HEK293 (cell line): ENCODE measurements around the gene DFFA.
A peak's percentile ranks its signal among the peaks of the same experiment; 100 is the strongest.

Experiments used
- GFI1B ChIP-seq: fragments of 450-650 bp; formaldehyde crosslinking; IDR thresholded peaks from 2 replicates; pipeline ENCODE4 v1.5.1; 2016; ENCODE audit warnings: missing biosample characterization, missing genetic modification characterization
- HOXD13 ChIP-seq: sonication (generic); formaldehyde crosslinking; IDR thresholded peaks from 2 replicates; pipeline ENCODE4 v1.8.0; 2022; ENCODE audit warnings: missing genetic modification reagents, borderline replicate concordance
- KLF10 ChIP-seq: fragments of 450-650 bp; IDR thresholded peaks from 2 replicates; pipeline ENCODE4 v1.5.1; 2018; ENCODE audit warnings: missing biosample characterization, mild to moderate bottlenecking, missing genetic modification characterization
- MZF1 ChIP-seq: fragments of 450-650 bp; formaldehyde crosslinking; IDR thresholded peaks from 2 replicates; pipeline ENCODE4 v1.5.1; 2017; ENCODE audit warnings: missing biosample characterization, missing genetic modification characterization, borderline replicate concordance
- OSR2 ChIP-seq: fragments of 450-650 bp; formaldehyde crosslinking; IDR thresholded peaks from 2 replicates; pipeline ENCODE4 v1.5.1; 2016; ENCODE audit warnings: missing biosample characterization, missing genetic modification characterization
- RBAK ChIP-seq: fragments of 450-650 bp; formaldehyde crosslinking; IDR thresholded peaks from 2 replicates; pipeline ENCODE4 v1.5.1; 2016; ENCODE audit warnings: missing biosample characterization, missing genetic modification characterization
- SCRT2 ChIP-seq: fragments of 450-650 bp; formaldehyde crosslinking; IDR thresholded peaks from 2 replicates; pipeline ENCODE4 v1.5.1; 2016; ENCODE audit warnings: missing biosample characterization, missing genetic modification characterization
- ZBTB20 ChIP-seq: fragments of 450-650 bp; formaldehyde crosslinking; IDR thresholded peaks from 2 replicates; pipeline ENCODE4 v1.5.1; 2016; ENCODE audit warnings: missing biosample characterization, missing genetic modification characterization
- ZFP3 ChIP-seq: fragments of 450-650 bp; formaldehyde crosslinking; IDR thresholded peaks from 2 replicates; pipeline ENCODE4 v1.5.1; 2016; ENCODE audit warnings: low read depth, missing biosample characterization, missing genetic modification characterization
- ZNF138 ChIP-seq: fragments of 450-650 bp; formaldehyde crosslinking; IDR thresholded peaks from 2 replicates; pipeline ENCODE4 v1.5.1; 2016; ENCODE audit warnings: missing biosample characterization, missing genetic modification characterization, borderline replicate concordance
- ZNF221 ChIP-seq: fragments of 450-650 bp; formaldehyde crosslinking; IDR thresholded peaks from 2 replicates; pipeline ENCODE4 v1.5.1; 2017; ENCODE audit warnings: missing biosample characterization, missing genetic modification characterization, borderline replicate concordance
- ZNF302 ChIP-seq: fragments of 450-650 bp; formaldehyde crosslinking; IDR thresholded peaks from 2 replicates; pipeline ENCODE4 v1.5.1; 2016; ENCODE audit warnings: missing biosample characterization, missing genetic modification characterization, low read depth
- ZNF521 ChIP-seq: fragments of 450-650 bp; formaldehyde crosslinking; IDR thresholded peaks from 2 replicates; pipeline ENCODE4 v1.5.1; 2017; ENCODE audit warnings: missing biosample characterization, mild to moderate bottlenecking, missing genetic modification characterization
- ZNF626 ChIP-seq: fragments of 450-650 bp; sonication (Bioruptor Pico); formaldehyde crosslinking; IDR thresholded peaks from 2 replicates; pipeline ENCODE4 v1.5.1; 2018; ENCODE audit warnings: missing biosample characterization, missing genetic modification characterization, inconsistent platforms
- ZNF654 ChIP-seq: fragments of 450-650 bp; formaldehyde crosslinking; IDR thresholded peaks from 2 replicates; pipeline ENCODE4 v1.5.1; 2016; ENCODE audit warnings: low read depth, missing biosample characterization, missing genetic modification characterization
- ZNF658 ChIP-seq: fragments of 450-650 bp; formaldehyde crosslinking; IDR thresholded peaks from 2 replicates; pipeline ENCODE4; 2016; ENCODE audit warnings: missing biosample characterization, missing genetic modification characterization
- TF ChIP-seq, protein P1 (sequence below): sonication (generic); formaldehyde crosslinking; IDR thresholded peaks from 2 replicates; pipeline ENCODE4 v1.8.1; 2022; ENCODE audit warnings: mild to moderate bottlenecking, moderate library complexity, missing genetic modification reagents
- TF ChIP-seq, protein P2 (sequence below): fragments of 450-650 bp; formaldehyde crosslinking; IDR thresholded peaks from 2 replicates; pipeline ENCODE4 v1.5.1; 2017; ENCODE audit warnings: missing biosample characterization, missing genetic modification characterization
- TF ChIP-seq, protein P3 (sequence below): fragments of 450-650 bp; formaldehyde crosslinking; IDR thresholded peaks from 2 replicates; pipeline ENCODE4; 2016; ENCODE audit warnings: missing biosample characterization, missing genetic modification characterization
- TF ChIP-seq, protein P4 (sequence below): fragments of 450-650 bp; formaldehyde crosslinking; IDR thresholded peaks from 2 replicates; pipeline ENCODE4 v1.5.1; 2017; ENCODE audit warnings: missing biosample characterization, missing genetic modification characterization
- TF ChIP-seq, protein P5 (sequence below): fragments of 450-650 bp; formaldehyde crosslinking; IDR thresholded peaks from 2 replicates; pipeline ENCODE4 v1.5.1; 2016; ENCODE audit warnings: missing biosample characterization, missing genetic modification characterization
- TF ChIP-seq, protein P6 (sequence below): fragments of 450-650 bp; formaldehyde crosslinking; IDR thresholded peaks from 2 replicates; pipeline ENCODE4 v1.5.1; 2016; ENCODE audit warnings: missing biosample characterization, missing genetic modification characterization, borderline replicate concordance

Gene DFFA

DNA sequence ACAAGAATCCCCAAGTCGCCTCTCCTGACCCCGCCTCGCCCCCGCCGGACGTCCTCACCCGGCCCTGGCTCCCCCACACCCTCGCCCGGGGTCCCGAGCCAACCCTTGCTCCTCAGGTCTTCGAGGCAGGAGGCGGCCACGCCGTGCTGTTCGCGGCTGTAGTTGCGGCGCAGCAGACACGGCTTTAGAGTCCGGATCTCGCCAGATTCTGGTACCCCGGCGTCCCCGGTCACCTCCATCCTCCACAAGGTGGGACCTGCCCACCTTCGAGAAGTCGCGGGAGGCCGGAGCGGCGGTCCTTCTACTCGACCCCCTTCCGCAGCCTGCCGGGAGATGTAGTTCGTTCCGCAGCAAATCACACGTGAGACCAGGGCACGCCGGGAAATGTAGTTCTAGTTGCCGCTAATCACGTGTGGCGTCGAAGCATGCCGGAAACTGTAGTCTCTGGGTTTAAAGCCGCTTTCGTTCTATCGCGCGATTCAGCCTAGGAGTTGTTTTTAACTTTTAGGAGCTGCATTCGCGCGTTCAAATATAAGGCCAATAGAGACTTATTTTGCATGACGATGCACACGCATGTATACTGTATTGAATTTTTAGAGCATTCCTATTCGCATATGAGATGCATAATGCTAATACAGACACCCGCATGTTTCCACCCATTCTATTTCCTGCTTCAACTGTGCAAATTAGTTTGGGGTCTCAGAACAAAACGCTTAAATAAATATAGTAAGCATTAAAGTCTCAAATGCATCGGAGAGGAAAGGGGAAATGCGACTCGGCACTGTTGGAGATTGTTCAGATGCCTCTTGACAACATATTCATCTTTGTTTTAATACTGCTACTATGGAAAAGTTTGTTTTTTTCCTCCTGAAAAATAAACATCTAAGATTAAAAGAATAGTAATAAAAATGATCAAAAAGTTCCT, at the start of gene DFFA (continued):
- TF ChIP-seq ZNF302 (tag by site-specific recombination) (no peak), ZNF138 (tag by site-specific recombination) (no peak), RBAK (tag by site-specific recombination) (no peak), GFI1B (tag by site-specific recombination) (no peak), KLF10 (tag by site-specific recombination) (no peak), MZF1 (tag by site-specific recombination) (no peak), ZNF658 (tag by site-specific recombination) (no peak), HOXD13 (CRISPR knock-in tag) (no peak), ZNF521 (no peak), SCRT2 (tag by site-specific recombination) (0 out of 2 replicates have a peak, but pooled peaks have one; percentile 51), ZNF221 (tag by site-specific recombination) (no peak), ZNF654 (tag by site-specific recombination) (no peak), ZBTB20 (peak; percentile 95), ZNF626 (tag by site-specific recombination) (no peak), OSR2 (tag by site-specific recombination) (no peak), ZFP3 (tag by site-specific recombination) (no peak)
- TF ChIP-seq, protein P1, sequence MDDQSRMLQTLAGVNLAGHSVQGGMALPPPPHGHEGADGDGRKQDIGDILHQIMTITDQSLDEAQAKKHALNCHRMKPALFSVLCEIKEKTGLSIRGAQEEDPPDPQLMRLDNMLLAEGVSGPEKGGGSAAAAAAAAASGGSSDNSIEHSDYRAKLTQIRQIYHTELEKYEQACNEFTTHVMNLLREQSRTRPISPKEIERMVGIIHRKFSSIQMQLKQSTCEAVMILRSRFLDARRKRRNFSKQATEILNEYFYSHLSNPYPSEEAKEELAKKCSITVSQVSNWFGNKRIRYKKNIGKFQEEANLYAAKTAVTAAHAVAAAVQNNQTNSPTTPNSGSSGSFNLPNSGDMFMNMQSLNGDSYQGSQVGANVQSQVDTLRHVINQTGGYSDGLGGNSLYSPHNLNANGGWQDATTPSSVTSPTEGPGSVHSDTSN (CRISPR knock-in tag), result 0 out of 2 replicates have a peak, but pooled peaks have one; percentile 64
- TF ChIP-seq, protein P2, sequence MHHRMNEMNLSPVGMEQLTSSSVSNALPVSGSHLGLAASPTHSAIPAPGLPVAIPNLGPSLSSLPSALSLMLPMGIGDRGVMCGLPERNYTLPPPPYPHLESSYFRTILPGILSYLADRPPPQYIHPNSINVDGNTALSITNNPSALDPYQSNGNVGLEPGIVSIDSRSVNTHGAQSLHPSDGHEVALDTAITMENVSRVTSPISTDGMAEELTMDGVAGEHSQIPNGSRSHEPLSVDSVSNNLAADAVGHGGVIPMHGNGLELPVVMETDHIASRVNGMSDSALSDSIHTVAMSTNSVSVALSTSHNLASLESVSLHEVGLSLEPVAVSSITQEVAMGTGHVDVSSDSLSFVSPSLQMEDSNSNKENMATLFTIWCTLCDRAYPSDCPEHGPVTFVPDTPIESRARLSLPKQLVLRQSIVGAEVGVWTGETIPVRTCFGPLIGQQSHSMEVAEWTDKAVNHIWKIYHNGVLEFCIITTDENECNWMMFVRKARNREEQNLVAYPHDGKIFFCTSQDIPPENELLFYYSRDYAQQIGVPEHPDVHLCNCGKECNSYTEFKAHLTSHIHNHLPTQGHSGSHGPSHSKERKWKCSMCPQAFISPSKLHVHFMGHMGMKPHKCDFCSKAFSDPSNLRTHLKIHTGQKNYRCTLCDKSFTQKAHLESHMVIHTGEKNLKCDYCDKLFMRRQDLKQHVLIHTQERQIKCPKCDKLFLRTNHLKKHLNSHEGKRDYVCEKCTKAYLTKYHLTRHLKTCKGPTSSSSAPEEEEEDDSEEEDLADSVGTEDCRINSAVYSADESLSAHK (tag by site-specific recombination), result peak; percentile 45; the same call in 1 of the 2 replicates
- TF ChIP-seq, protein P3, sequence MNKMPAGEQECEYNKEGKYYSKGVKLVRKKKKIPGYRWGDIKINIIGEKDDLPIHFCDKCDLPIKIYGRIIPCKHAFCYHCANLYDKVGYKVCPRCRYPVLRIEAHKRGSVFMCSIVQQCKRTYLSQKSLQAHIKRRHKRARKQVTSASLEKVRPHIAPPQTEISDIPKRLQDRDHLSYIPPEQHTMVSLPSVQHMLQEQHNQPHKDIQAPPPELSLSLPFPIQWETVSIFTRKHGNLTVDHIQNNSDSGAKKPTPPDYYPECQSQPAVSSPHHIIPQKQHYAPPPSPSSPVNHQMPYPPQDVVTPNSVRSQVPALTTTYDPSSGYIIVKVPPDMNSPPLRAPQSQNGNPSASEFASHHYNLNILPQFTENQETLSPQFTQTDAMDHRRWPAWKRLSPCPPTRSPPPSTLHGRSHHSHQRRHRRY (tag by site-specific recombination), result no peak
- TF ChIP-seq, protein P4, sequence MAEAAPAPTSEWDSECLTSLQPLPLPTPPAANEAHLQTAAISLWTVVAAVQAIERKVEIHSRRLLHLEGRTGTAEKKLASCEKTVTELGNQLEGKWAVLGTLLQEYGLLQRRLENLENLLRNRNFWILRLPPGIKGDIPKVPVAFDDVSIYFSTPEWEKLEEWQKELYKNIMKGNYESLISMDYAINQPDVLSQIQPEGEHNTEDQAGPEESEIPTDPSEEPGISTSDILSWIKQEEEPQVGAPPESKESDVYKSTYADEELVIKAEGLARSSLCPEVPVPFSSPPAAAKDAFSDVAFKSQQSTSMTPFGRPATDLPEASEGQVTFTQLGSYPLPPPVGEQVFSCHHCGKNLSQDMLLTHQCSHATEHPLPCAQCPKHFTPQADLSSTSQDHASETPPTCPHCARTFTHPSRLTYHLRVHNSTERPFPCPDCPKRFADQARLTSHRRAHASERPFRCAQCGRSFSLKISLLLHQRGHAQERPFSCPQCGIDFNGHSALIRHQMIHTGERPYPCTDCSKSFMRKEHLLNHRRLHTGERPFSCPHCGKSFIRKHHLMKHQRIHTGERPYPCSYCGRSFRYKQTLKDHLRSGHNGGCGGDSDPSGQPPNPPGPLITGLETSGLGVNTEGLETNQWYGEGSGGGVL (tag by site-specific recombination), result no peak
- TF ChIP-seq, protein P5, sequence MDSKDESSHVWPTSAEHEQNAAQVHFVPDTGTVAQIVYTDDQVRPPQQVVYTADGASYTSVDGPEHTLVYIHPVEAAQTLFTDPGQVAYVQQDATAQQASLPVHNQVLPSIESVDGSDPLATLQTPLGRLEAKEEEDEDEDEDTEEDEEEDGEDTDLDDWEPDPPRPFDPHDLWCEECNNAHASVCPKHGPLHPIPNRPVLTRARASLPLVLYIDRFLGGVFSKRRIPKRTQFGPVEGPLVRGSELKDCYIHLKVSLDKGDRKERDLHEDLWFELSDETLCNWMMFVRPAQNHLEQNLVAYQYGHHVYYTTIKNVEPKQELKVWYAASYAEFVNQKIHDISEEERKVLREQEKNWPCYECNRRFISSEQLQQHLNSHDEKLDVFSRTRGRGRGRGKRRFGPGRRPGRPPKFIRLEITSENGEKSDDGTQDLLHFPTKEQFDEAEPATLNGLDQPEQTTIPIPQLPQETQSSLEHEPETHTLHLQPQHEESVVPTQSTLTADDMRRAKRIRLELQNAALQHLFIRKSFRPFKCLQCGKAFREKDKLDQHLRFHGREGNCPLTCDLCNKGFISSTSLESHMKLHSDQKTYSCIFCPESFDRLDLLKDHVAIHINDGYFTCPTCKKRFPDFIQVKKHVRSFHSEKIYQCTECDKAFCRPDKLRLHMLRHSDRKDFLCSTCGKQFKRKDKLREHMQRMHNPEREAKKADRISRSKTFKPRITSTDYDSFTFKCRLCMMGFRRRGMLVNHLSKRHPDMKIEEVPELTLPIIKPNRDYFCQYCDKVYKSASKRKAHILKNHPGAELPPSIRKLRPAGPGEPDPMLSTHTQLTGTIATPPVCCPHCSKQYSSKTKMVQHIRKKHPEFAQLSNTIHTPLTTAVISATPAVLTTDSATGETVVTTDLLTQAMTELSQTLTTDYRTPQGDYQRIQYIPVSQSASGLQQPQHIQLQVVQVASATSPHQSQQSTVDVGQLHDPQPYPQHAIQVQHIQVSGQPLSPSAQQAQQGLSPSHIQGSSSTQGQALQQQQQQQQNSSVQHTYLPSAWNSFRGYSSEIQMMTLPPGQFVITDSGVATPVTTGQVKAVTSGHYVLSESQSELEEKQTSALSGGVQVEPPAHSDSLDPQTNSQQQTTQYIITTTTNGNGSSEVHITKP (tag by site-specific recombination), result peak; percentile 98
- TF ChIP-seq, protein P6, sequence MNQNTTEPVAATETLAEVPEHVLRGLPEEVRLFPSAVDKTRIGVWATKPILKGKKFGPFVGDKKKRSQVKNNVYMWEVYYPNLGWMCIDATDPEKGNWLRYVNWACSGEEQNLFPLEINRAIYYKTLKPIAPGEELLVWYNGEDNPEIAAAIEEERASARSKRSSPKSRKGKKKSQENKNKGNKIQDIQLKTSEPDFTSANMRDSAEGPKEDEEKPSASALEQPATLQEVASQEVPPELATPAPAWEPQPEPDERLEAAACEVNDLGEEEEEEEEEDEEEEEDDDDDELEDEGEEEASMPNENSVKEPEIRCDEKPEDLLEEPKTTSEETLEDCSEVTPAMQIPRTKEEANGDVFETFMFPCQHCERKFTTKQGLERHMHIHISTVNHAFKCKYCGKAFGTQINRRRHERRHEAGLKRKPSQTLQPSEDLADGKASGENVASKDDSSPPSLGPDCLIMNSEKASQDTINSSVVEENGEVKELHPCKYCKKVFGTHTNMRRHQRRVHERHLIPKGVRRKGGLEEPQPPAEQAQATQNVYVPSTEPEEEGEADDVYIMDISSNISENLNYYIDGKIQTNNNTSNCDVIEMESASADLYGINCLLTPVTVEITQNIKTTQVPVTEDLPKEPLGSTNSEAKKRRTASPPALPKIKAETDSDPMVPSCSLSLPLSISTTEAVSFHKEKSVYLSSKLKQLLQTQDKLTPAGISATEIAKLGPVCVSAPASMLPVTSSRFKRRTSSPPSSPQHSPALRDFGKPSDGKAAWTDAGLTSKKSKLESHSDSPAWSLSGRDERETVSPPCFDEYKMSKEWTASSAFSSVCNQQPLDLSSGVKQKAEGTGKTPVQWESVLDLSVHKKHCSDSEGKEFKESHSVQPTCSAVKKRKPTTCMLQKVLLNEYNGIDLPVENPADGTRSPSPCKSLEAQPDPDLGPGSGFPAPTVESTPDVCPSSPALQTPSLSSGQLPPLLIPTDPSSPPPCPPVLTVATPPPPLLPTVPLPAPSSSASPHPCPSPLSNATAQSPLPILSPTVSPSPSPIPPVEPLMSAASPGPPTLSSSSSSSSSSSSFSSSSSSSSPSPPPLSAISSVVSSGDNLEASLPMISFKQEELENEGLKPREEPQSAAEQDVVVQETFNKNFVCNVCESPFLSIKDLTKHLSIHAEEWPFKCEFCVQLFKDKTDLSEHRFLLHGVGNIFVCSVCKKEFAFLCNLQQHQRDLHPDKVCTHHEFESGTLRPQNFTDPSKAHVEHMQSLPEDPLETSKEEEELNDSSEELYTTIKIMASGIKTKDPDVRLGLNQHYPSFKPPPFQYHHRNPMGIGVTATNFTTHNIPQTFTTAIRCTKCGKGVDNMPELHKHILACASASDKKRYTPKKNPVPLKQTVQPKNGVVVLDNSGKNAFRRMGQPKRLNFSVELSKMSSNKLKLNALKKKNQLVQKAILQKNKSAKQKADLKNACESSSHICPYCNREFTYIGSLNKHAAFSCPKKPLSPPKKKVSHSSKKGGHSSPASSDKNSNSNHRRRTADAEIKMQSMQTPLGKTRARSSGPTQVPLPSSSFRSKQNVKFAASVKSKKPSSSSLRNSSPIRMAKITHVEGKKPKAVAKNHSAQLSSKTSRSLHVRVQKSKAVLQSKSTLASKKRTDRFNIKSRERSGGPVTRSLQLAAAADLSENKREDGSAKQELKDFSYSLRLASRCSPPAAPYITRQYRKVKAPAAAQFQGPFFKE, result no peak
